ENCODE data around the gene DIMT1. TPM values are rescaled to one million over a fixed set of nuclear protein-coding genes. Genes with fewer than 3 reads are reported as not detected.

The DIMT1 gene
- total and polyA plus RNA-seq, 2 experiments from 2014 or later: 53.0 to 56.5 TPM

DNA sequence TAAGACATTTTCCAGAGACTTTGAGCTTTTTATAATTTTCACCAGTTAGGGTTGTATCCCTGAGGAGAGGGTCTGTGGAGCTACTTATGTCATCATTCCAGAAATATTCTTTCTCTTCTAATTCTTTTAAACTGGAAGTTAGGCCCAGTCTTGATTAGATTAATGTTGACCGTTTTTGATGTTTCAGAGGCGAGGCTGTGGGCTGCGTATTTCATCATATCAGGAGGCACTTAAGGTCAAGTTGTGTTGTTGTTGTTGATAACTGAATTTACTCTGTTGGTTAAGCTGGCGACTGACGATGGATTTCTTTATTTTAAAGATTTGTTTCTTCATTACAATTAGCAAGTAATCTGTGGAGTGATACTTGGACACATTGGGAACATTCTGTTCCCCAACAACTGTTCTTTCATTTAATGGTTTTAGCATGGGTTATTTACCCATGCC, 28.9 kb upstream of the DIMT1 start:
- H3K36me3 ChIP-seq (ENCODE audit: insufficient read depth): no peaks in the 10 kb centered on the region
- H3K4me1 ChIP-seq (ENCODE audit: insufficient read depth): no peaks in the 10 kb centered on the region
- peaks cover 3% of the 10 kb centered on the region; the same call in 2 of the 3 replicates for H3K36me3 Mint-ChIP-seq (ENCODE audit: low read depth)
- peaks cover 22% of the 10 kb centered on the region for H4K20me1 ChIP-seq (replicated peaks; ENCODE audit: insufficient read depth)
- H2AFZ ChIP-seq: no peak overlapping the region
- H3K27me3 Mint-ChIP-seq (ENCODE audit: insufficient read depth, low read depth, poor library complexity): peaks cover 2% of the 10 kb centered on the region
- DNase-seq (ENCODE audit: low spot score): no peak
- no peak for ATAC-seq
- TF ChIP-seq CREB1 (CRISPR knock-in tag; IDR thresholded peaks at IDR 0.05; ENCODE audit: low read depth) (no peak), STAT1 (IDR thresholded peaks at IDR 0.05; ENCODE audit: unreplicated experiment) (no peak), NANOG (IDR thresholded peaks at IDR 0.05; ENCODE audit: borderline replicate concordance) (no peak), EZH2phosphoT487 (IDR thresholded peaks at IDR 0.05; ENCODE audit: unreplicated experiment) (no peak), JUNB (IDR thresholded peaks at IDR 0.05; ENCODE audit: unreplicated experiment) (no peak), EZH2 (IDR thresholded peaks at IDR 0.05; ENCODE audit: low read depth, unreplicated experiment) (no peak), ZNF331 (CRISPR knock-in tag; IDR thresholded peaks at IDR 0.05; ENCODE audit: low read depth) (no peak), POLR2AphosphoS5 (IDR thresholded peaks at IDR 0.05; ENCODE audit: low read depth) (no peak), ZNF114 (CRISPR knock-in tag; IDR thresholded peaks at IDR 0.05) (no peak)
- TF ChIP-seq, protein P1, sequence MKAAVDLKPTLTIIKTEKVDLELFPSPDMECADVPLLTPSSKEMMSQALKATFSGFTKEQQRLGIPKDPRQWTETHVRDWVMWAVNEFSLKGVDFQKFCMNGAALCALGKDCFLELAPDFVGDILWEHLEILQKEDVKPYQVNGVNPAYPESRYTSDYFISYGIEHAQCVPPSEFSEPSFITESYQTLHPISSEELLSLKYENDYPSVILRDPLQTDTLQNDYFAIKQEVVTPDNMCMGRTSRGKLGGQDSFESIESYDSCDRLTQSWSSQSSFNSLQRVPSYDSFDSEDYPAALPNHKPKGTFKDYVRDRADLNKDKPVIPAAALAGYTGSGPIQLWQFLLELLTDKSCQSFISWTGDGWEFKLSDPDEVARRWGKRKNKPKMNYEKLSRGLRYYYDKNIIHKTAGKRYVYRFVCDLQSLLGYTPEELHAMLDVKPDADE (IDR thresholded peaks at IDR 0.05): no peak
- TF ChIP-seq, protein P2, sequence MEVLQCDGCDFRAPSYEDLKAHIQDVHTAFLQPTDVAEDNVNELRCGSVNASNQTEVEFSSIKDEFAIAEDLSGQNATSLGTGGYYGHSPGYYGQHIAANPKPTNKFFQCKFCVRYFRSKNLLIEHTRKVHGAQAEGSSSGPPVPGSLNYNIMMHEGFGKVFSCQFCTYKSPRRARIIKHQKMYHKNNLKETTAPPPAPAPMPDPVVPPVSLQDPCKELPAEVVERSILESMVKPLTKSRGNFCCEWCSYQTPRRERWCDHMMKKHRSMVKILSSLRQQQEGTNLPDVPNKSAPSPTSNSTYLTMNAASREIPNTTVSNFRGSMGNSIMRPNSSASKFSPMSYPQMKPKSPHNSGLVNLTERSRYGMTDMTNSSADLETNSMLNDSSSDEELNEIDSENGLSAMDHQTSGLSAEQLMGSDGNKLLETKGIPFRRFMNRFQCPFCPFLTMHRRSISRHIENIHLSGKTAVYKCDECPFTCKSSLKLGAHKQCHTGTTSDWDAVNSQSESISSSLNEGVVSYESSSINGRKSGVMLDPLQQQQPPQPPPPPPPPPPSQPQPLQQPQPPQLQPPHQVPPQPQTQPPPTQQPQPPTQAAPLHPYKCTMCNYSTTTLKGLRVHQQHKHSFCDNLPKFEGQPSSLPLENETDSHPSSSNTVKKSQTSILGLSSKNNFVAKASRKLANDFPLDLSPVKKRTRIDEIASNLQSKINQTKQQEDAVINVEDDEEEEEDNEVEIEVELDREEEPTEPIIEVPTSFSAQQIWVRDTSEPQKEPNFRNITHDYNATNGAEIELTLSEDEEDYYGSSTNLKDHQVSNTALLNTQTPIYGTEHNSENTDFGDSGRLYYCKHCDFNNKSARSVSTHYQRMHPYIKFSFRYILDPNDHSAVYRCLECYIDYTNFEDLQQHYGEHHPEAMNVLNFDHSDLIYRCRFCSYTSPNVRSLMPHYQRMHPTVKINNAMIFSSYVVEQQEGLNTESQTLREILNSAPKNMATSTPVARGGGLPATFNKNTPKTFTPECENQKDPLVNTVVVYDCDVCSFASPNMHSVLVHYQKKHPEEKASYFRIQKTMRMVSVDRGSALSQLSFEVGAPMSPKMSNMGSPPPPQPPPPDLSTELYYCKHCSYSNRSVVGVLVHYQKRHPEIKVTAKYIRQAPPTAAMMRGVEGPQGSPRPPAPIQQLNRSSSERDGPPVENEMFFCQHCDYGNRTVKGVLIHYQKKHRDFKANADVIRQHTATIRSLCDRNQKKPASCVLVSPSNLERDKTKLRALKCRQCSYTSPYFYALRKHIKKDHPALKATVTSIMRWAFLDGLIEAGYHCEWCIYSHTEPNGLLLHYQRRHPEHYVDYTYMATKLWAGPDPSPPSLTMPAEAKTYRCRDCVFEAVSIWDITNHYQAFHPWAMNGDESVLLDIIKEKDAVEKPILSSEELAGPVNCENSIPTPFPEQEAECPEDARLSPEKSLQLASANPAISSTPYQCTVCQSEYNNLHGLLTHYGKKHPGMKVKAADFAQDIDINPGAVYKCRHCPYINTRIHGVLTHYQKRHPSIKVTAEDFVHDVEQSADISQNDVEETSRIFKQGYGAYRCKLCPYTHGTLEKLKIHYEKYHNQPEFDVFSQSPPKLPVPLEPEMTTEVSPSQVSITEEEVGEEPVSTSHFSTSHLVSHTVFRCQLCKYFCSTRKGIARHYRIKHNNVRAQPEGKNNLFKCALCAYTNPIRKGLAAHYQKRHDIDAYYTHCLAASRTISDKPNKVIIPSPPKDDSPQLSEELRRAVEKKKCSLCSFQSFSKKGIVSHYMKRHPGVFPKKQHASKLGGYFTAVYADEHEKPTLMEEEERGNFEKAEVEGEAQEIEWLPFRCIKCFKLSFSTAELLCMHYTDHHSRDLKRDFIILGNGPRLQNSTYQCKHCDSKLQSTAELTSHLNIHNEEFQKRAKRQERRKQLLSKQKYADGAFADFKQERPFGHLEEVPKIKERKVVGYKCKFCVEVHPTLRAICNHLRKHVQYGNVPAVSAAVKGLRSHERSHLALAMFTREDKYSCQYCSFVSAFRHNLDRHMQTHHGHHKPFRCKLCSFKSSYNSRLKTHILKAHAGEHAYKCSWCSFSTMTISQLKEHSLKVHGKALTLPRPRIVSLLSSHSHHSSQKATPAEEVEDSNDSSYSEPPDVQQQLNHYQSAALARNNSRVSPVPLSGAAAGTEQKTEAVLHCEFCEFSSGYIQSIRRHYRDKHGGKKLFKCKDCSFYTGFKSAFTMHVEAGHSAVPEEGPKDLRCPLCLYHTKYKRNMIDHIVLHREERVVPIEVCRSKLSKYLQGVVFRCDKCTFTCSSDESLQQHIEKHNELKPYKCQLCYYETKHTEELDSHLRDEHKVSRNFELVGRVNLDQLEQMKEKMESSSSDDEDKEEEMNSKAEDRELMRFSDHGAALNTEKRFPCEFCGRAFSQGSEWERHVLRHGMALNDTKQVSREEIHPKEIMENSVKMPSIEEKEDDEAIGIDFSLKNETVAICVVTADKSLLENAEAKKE (CRISPR knock-in tag; IDR thresholded peaks at IDR 0.05): no peak
- TF ChIP-seq, protein P3, sequence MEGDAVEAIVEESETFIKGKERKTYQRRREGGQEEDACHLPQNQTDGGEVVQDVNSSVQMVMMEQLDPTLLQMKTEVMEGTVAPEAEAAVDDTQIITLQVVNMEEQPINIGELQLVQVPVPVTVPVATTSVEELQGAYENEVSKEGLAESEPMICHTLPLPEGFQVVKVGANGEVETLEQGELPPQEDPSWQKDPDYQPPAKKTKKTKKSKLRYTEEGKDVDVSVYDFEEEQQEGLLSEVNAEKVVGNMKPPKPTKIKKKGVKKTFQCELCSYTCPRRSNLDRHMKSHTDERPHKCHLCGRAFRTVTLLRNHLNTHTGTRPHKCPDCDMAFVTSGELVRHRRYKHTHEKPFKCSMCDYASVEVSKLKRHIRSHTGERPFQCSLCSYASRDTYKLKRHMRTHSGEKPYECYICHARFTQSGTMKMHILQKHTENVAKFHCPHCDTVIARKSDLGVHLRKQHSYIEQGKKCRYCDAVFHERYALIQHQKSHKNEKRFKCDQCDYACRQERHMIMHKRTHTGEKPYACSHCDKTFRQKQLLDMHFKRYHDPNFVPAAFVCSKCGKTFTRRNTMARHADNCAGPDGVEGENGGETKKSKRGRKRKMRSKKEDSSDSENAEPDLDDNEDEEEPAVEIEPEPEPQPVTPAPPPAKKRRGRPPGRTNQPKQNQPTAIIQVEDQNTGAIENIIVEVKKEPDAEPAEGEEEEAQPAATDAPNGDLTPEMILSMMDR (conservative IDR thresholded peaks at IDR 0.05; ENCODE audit: low read depth in 2 of 2): no peak
- H3K27me3 ChIP-seq (ENCODE audit: insufficient read depth): no peaks in the 10 kb centered on the region
- H3F3A ChIP-seq (replicated peaks; ENCODE audit: low read depth): no peaks in the 10 kb centered on the region
- H3K4me3 ChIP-seq: no peak overlapping the region
- no peak overlapping the region for H3K27ac ChIP-seq (ENCODE audit: low read depth)
- H3K4me1 Mint-ChIP-seq: peaks cover 4% of the 10 kb centered on the region; the same call in 2 of the 3 replicates
- H3K27ac Mint-ChIP-seq: peak overlapping the region; percentile 32
- H3K4me3 Mint-ChIP-seq: no peak overlapping the region
- peaks cover 97% of the 10 kb centered on the region for H3K79me2 ChIP-seq (replicated peaks; ENCODE audit: insufficient read depth)
- no peaks in the 10 kb centered on the region for H3K9me3 Mint-ChIP-seq
- H3K4me2 ChIP-seq: no peak overlapping the region
- H3K9me2 ChIP-seq (ENCODE audit: insufficient read depth): no peaks in the 10 kb centered on the region
